Adipocyte (in vitro differentiated cells): ENCODE measurements around the gene EPB41L2.
"Not testable (repeated sequence)": the region's sequence is repeated elsewhere in the genome, so short reads cannot be mapped to it uniquely, and the experiment has no call there.

ENCODE experiments used
- DNase-seq: peaks from one replicate; pipeline ENCODE4 v3.0.0-alpha.2; 2015; ENCODE audit warnings: low read depth
- H3K27me3 ChIP-seq: replicated peaks from 2 replicates; pipeline ENCODE4 v1.7.0; 2013; ENCODE audit warnings: mild to moderate bottlenecking, low read length, moderate library complexity; ENCODE audit not compliant: control insufficient read depth, insufficient read depth
- H3K36me3 ChIP-seq: 2 replicates; pipeline ENCODE4 v1.7.0; 2013; ENCODE audit warnings: low read length, mild to moderate bottlenecking, moderate library complexity; ENCODE audit not compliant: control insufficient read depth, insufficient read depth, severe bottlenecking
- H3K4me1 ChIP-seq: 2 replicates; pipeline ENCODE4 v1.7.0; 2013; ENCODE audit warnings: mild to moderate bottlenecking, low read length, moderate library complexity; ENCODE audit not compliant: control insufficient read depth, insufficient read depth
- H3K4me3 ChIP-seq: 2 replicates; pipeline ENCODE4 v1.7.0; 2013; ENCODE audit warnings: mild to moderate bottlenecking, low read length, moderate library complexity
- H3K9ac ChIP-seq: 2 replicates; pipeline ENCODE4 v1.7.0; 2013; ENCODE audit warnings: mild to moderate bottlenecking, low read length, moderate library complexity
- H3K9me3 ChIP-seq: 2 replicates; pipeline ENCODE4 v1.7.0; 2013; ENCODE audit warnings: mild to moderate bottlenecking, low read length, moderate library complexity; ENCODE audit not compliant: control insufficient read depth

EPB41L2 gene

GRCh38 chr6:130826442-130827246 is 236.4 kb downstream of the EPB41L2 start:
- Histone ChIP-seq H3K4me1 (no peaks in the 10 kb centered on the region), H3K9me3 (no peaks in the 10 kb centered on the region)

GRCh38 chr6:130825772-130826441 is 237.1 kb downstream of the EPB41L2 start:
- Histone ChIP-seq H3K36me3 (no peaks in the 10 kb centered on the region), H3K9me3 (no peaks in the 10 kb centered on the region), H3K4me3 (no peak overlapping the region), H3K4me1 (no peaks in the 10 kb centered on the region), H3K27me3 (no peaks in the 10 kb centered on the region), H3K9ac (no peak overlapping the region)
- DNase-seq, result no peak

More at GRCh38 chr6:130826442-130827246, 236.4 kb downstream of the EPB41L2 start:
- H3K9ac ChIP-seq, result no peak overlapping the region
- DNase-seq, result no peak
- no peaks in the 10 kb centered on the region for H3K27me3 ChIP-seq
- H3K36me3 ChIP-seq, result no peaks in the 10 kb centered on the region
- H3K4me3 ChIP-seq, result no peak overlapping the region

- no peak for DNase-seq
- H3K4me3 ChIP-seq, result no peak overlapping the region
- H3K4me1 ChIP-seq, result no peaks in the 10 kb centered on the region
- H3K9me3 ChIP-seq, result no peaks in the 10 kb centered on the region
- no peaks in the 10 kb centered on the region for H3K36me3 ChIP-seq
- no peak overlapping the region for H3K9ac ChIP-seq
- no peaks in the 10 kb centered on the region for H3K27me3 ChIP-seq
Observed at GRCh38 chr6:130824978-130825694, 237.9 kb downstream of the EPB41L2 start.

- no peaks in the 10 kb centered on the region for H3K4me1 ChIP-seq
- H3K36me3 ChIP-seq, result no peaks in the 10 kb centered on the region
- no peaks in the 10 kb centered on the region for H3K9me3 ChIP-seq
- no peak for DNase-seq
- no peaks in the 10 kb centered on the region for H3K27me3 ChIP-seq
- H3K9ac ChIP-seq, result no peak overlapping the region
- no peak overlapping the region for H3K4me3 ChIP-seq
Observed at GRCh38 chr6:130822736-130823135, 240.3 kb downstream of the EPB41L2 start.

GRCh38 chr6:130815200-130816071 is 247.6 kb downstream of the EPB41L2 start:
- H3K9ac ChIP-seq, result no peak overlapping the region
- H3K36me3 ChIP-seq, result no peaks in the 10 kb centered on the region
- H3K4me3 ChIP-seq, result no peak overlapping the region
- no peaks in the 10 kb centered on the region for H3K9me3 ChIP-seq
- no peaks in the 10 kb centered on the region for H3K27me3 ChIP-seq
- no peak for DNase-seq
- H3K4me1 ChIP-seq, result peaks cover 3% of the 10 kb centered on the region

GRCh38 chr6:130814506-130814905 is 248.5 kb downstream of the EPB41L2 start:
- Histone ChIP-seq H3K36me3 (no peaks in the 10 kb centered on the region), H3K4me1 (peaks cover 8% of the 10 kb centered on the region), H3K9ac (no peak overlapping the region), H3K9me3 (no peaks in the 10 kb centered on the region), H3K27me3 (no peaks in the 10 kb centered on the region), H3K4me3 (no peak overlapping the region)
- DNase-seq, result no peak

GRCh38 chr6:130811932-130812331 is 251.1 kb downstream of the EPB41L2 start:
- Histone ChIP-seq H3K27me3 (no peaks in the 10 kb centered on the region), H3K9ac (no peak overlapping the region), H3K4me1 (peaks cover 8% of the 10 kb centered on the region), H3K4me3 (no peak overlapping the region), H3K36me3 (no peaks in the 10 kb centered on the region), H3K9me3 (no peaks in the 10 kb centered on the region)
- no peak for DNase-seq

GRCh38 chr6:130810307-130811030 is 252.6 kb downstream of the EPB41L2 start:
- Histone ChIP-seq H3K9ac (no peak overlapping the region), H3K36me3 (no peaks in the 10 kb centered on the region), H3K27me3 (no peaks in the 10 kb centered on the region), H3K9me3 (no peaks in the 10 kb centered on the region), H3K4me3 (no peak overlapping the region), H3K4me1 (peaks cover 8% of the 10 kb centered on the region)
- DNase-seq, result peak; percentile 34

GRCh38 chr6:130801368-130801767 is 261.7 kb downstream of the EPB41L2 start:
- H3K36me3 ChIP-seq, DNase-seq, H3K4me1 ChIP-seq, H3K27me3 ChIP-seq, H3K4me3 ChIP-seq, H3K9ac ChIP-seq: not testable (repeated sequence)
- peaks cover 12% of the 10 kb centered on the region for H3K9me3 ChIP-seq

- Histone ChIP-seq H3K9ac (no peak overlapping the region), H3K4me3 (no peak overlapping the region), H3K9me3 (peaks cover 12% of the 10 kb centered on the region), H3K36me3 (no peaks in the 10 kb centered on the region), H3K4me1 (peaks cover 4% of the 10 kb centered on the region), H3K27me3 (peaks cover 8% of the 10 kb centered on the region)
- no peak for DNase-seq
Observed at GRCh38 chr6:130797061-130797460, 266.0 kb downstream of the EPB41L2 start.
